Upper lobe of right lung (tissue), 1 donor: ENCODE measurements around the gene FBXL16. TPM values are rescaled to one million over a fixed set of nuclear protein-coding genes. Genes with fewer than 3 reads are reported as not detected.

ENCODE experiments used
- ATAC-seq: fragments of 200-7000 bp; cut with Tn5 transposase; one replicate; pipeline ENCODE4 v1.9.1; 2020; ENCODE audit warnings: mild to moderate bottlenecking, moderate library complexity
- DNase-seq: peaks from one replicate; pipeline ENCODE4 v3.0.0-alpha.2; 2020
- H3K27ac ChIP-seq: fragments of 200-600 bp; one replicate; pipeline ENCODE4 v1.8.0; 2022
- H3K27me3 ChIP-seq: fragments of 200-600 bp; one replicate; pipeline ENCODE4 v1.8.0; 2022; ENCODE audit warnings: mild to moderate bottlenecking
- H3K36me3 ChIP-seq: fragments of 200-600 bp; one replicate; pipeline ENCODE4 v1.8.0; 2022
- H3K4me1 ChIP-seq: fragments of 200-600 bp; one replicate; pipeline ENCODE4 v1.8.0; 2022
- H3K4me3 ChIP-seq: fragments of 200-600 bp; one replicate; pipeline ENCODE4 v1.8.0; 2022; ENCODE audit warnings: mild to moderate bottlenecking
- H3K9me3 ChIP-seq: fragments of 200-600 bp; one replicate; pipeline ENCODE4 v1.8.0; 2022
- CTCF ChIP-seq: fragments of 200-600 bp; IDR thresholded peaks from one replicate; pipeline ENCODE4 v1.8.0; 2022; ENCODE audit warnings: antibody characterized with exemption
- intact Hi-C: fragments of 100-400 bp; cut with DNase I; formaldehyde crosslinking; loops from one replicate; pipeline ENCODE4 v1.11.0; 2022
- total RNA-seq: library from RNA; stranded (reverse); fragmentation: NEBNext Ultra II Directional; extraction: Animal tissue kit (Norgen Biotek cat#: 25700); gene quantifications from one replicate; pipeline ENCODE4 v1.2.1, GENCODE V29; 2021
- donor health status: DM: no; HTN: yes; CAD: no; lungs with severe emphysema.

Gene FBXL16
- total RNA-seq, 1 donor from 2014 or later, result 3.6 TPM

DNA sequence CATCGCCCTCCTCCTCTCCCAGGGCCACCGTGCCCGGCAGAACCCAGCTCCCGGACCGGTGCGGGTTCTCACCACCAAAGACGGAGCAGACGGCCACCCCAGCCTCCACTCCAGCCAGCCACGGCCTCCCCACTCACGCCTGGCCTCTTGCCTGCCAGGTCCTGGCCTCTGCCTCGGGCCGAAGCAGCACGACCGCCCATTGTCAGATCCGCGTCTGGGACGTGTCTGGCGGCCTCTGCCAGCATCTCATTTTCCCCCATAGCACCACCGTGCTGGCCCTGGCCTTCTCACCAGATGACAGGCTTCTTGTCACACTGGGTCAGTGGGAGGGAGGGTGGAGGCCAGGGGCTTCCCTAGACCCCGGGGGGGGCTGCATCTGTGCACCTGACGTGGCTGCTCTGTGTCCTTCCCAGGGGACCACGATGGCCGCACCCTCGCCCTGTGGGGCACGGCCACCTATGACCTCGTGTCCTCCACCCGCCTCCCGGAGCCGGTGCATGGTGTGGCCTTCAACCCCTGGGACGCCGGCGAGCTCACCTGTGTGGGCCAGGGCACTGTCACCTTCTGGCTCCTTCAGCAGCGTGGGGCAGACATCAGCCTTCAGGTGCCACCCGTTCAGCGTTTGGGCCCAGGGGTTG lies 44.3 kb downstream of the FBXL16 start:
- ATAC-seq (no peak), DNase-seq (no peak)
- Histone ChIP-seq H3K4me1 (peaks cover 3% of the 10 kb centered on the region), H3K9me3 (no peaks in the 10 kb centered on the region), H3K36me3 (no peaks in the 10 kb centered on the region), H3K27ac (peak overlapping the region; percentile 68), H3K27me3 (no peaks in the 10 kb centered on the region), H3K4me3 (no peak overlapping the region)
- no peak for TF ChIP-seq CTCF
- intact Hi-C loops, result no loop called here

DNA sequence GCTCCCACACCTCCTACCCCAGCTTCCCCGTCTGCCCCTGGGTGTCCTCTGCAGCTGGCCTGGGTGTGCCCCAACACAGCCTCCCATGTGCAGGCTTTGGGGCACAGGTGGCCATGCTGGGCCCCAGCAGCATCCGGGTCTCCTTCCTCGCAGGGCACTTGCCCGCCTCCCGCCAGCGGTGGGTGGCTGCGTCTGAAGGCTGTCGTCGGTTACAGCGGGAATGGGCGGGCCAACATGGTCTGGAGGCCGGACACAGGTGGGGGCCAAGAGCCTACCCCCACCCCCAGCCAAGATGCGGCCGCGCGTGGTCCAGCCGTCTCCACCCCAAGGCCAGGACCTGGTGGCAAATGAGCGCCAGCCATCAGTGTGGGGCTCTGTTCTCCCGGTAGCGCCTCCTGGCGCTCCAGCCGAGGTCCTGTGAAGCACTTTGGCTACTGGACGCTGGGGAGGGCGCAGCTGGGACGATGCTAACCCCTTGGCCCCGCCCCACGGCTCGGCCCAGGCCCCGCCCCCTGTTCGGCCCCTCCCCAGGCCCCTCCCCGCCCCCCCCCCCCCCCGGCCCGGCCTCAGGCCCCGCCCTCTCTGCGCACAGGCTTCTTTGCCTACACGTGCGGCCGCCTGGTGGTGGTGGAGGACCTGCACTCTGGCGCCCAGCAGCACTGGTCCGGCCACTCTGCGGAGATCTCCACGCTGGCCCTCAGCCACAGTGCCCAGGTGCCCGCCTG lies 45.0 kb downstream of the FBXL16 start:
- intact Hi-C loops, result no loop called here
- Histone ChIP-seq H3K4me3 (no peak overlapping the region), H3K27me3 (no peaks in the 10 kb centered on the region), H3K4me1 (peaks cover 3% of the 10 kb centered on the region), H3K36me3 (no peaks in the 10 kb centered on the region), H3K27ac (peak overlapping the region; percentile 68), H3K9me3 (no peaks in the 10 kb centered on the region)
- DNase-seq, result peak; percentile 97
- peak; percentile 57 for TF ChIP-seq CTCF
- ATAC-seq, result peak; percentile 91

- ATAC-seq (no peak), DNase-seq (no peak)
- H3K9me3 ChIP-seq, result no peaks in the 10 kb centered on the region
- H3K4me3 ChIP-seq, result no peak overlapping the region
- peak overlapping the region; percentile 26 for H3K27ac ChIP-seq
- intact Hi-C loops, result no loop called here
- TF ChIP-seq CTCF, result no peak
- H3K4me1 ChIP-seq, result peaks cover 3% of the 10 kb centered on the region
- H3K27me3 ChIP-seq, result no peaks in the 10 kb centered on the region
- H3K36me3 ChIP-seq, result no peaks in the 10 kb centered on the region
Measured at GRCh38 chr16:660132-660458, 45.5 kb downstream of the FBXL16 start.

- H3K36me3 ChIP-seq, result no peaks in the 10 kb centered on the region
- no peaks in the 10 kb centered on the region for H3K27me3 ChIP-seq
- H3K4me3 ChIP-seq, result no peak overlapping the region
- ATAC-seq (no peak), DNase-seq (no peak)
- H3K9me3 ChIP-seq, result no peaks in the 10 kb centered on the region
- peaks cover 3% of the 10 kb centered on the region for H3K4me1 ChIP-seq
- intact Hi-C loops, result no loop called here
- TF ChIP-seq CTCF, result no peak
- no peak overlapping the region for H3K27ac ChIP-seq
Measured at GRCh38 chr16:659618-660017, 46.0 kb downstream of the FBXL16 start.

GRCh38 chr16:658679-659571 lies 46.7 kb downstream of the FBXL16 start:
- ATAC-seq, result no peak
- no peaks in the 10 kb centered on the region for H3K27me3 ChIP-seq
- intact Hi-C loops, result no loop called here
- no peak for DNase-seq
- no peak overlapping the region for H3K27ac ChIP-seq
- no peaks in the 10 kb centered on the region for H3K9me3 ChIP-seq
- H3K4me1 ChIP-seq, result peaks cover 3% of the 10 kb centered on the region
- H3K4me3 ChIP-seq, result no peak overlapping the region
- TF ChIP-seq CTCF, result no peak
- H3K36me3 ChIP-seq, result no peaks in the 10 kb centered on the region
